ENCODE data around the gene ARHGAP24. TPM values are rescaled to one million over a fixed set of nuclear protein-coding genes. Genes with fewer than 3 reads are reported as not detected.

ARHGAP24 gene
- total RNA-seq, 1 experiment from 2014 or later = 5.8 TPM

Small RNA genes within 50 kb of the gene (small RNA-seq; reads per million reads assigned to genes)
- not detected for gene MIR4451
